HCT116 (cell line): ENCODE data around the gene ZNF621. TPM values are rescaled to one million over a fixed set of nuclear protein-coding genes. Genes with fewer than 3 reads are reported as not detected.

Experiments used
- ATAC-seq: fragments of 200-7000 bp; cut with Tn5 transposase; 2 replicates; pipeline ENCODE4 v1.9.1; 2020; ENCODE audit warnings: mild to moderate bottlenecking, moderate library complexity
- BruUV-seq: library from RNA; stranded (reverse); fragments of 400-500 nt; replicated peaks from 2 replicates; lab custom pipeline; 2021; lab: Mats Ljungman, UMichigan
- CTCF ChIA-PET: fragments of 300-600 bp; sonication (Branson Sonifier 250); formaldehyde crosslinking; loops from one replicate; lab custom pipeline; 2021; ENCODE audit warnings: antibody characterized with exemption; lab: Charles Lee
- POLR2A ChIA-PET: fragments of 300-600, 350-600 bp; sonication (Branson Sonifier 250); formaldehyde crosslinking; loops from one replicate; lab custom pipeline; 2021; ENCODE audit warnings: antibody characterized with exemption; lab: Charles Lee
- RAD21 ChIA-PET, 2 experiments: fragments of 300-600 bp; sonication (Branson Sonifier 250); formaldehyde crosslinking; loops; one replicate each; lab custom pipeline; 2023; ENCODE audit warnings: low total read pairs in 2 of 2; ENCODE audit not compliant: uncharacterized antibody in 2 of 2, unreplicated experiment in 2 of 2, low non-redundant PET in 1 of 2; lab: Charles Lee
- DNase-seq: peaks from one replicate; pipeline ENCODE4 v3.0.0-alpha.2; 2010; ENCODE audit warnings: low read depth, low spot score
- H2AFZ ChIP-seq: fragments of 200-600 bp; shearing (Covaris generic), sonication (generic); 2 replicates; pipeline ENCODE4 v1.6.1; 2017; ENCODE audit warnings: low read depth, mixed run types, mixed read lengths, antibody characterized with exemption, low read length; ENCODE audit not compliant: poor library complexity, severe bottlenecking
- H3K27ac ChIP-seq: 2 replicates; pipeline ENCODE4 v1.5.1; 2012; ENCODE audit warnings: low read depth, low read length
- H3K27me3 ChIP-seq: fragments of 200-600 bp; sonication (generic); 2 replicates; pipeline ENCODE4 v1.6.1; 2016; ENCODE audit warnings: mixed run types, low read length, mixed read lengths; ENCODE audit not compliant: insufficient read depth
- H3K36me3 ChIP-seq, 2 experiments: fragments of 200-500 bp in 1 of 2; fragments of 200-600 bp in 1 of 2; sonication (Bioruptor generic) in 1 of 2; sonication (generic) in 1 of 2; 2 replicates each; pipeline versions ENCODE4 v1.5.1 to v1.6.1; 2014 to 2016; ENCODE audit warnings: low read length in 2 of 2, inconsistent platforms in 1 of 2, mixed read lengths in 1 of 2, mixed run types in 1 of 2; ENCODE audit not compliant: insufficient read depth in 2 of 2, control insufficient read depth in 1 of 2
- H3K4me1 ChIP-seq, 2 experiments: fragments of 200-600 bp in 1 of 2; sonication (generic) in 1 of 2; 2 replicates each; pipeline versions ENCODE4 v1.5.1 to v1.6.1; 2012 to 2017; ENCODE audit warnings: low read length in 2 of 2, inconsistent platforms in 1 of 2, mild to moderate bottlenecking in 1 of 2, mixed read lengths in 1 of 2, mixed run types in 1 of 2, moderate library complexity in 1 of 2; ENCODE audit not compliant: insufficient read depth in 2 of 2, control insufficient read depth in 1 of 2
- H3K4me2 ChIP-seq: fragments of 200-600 bp; sonication (generic); 2 replicates; pipeline ENCODE4 v1.6.1; 2017; ENCODE audit warnings: mixed run types, low read length, mixed read lengths
- H3K4me3 ChIP-seq, 2 experiments: fragments of 200-600 bp in 1 of 2; sonication (generic) in 1 of 2; replicated peaks in 1 of 2; 2 replicates each; pipeline ENCODE4 v1.5.1; 2011 to 2016; ENCODE audit warnings: low read length in 2 of 2, control low read depth in 1 of 2, low read depth in 1 of 2, mild to moderate bottlenecking in 1 of 2, mixed read lengths in 1 of 2, mixed run types in 1 of 2
- H3K79me2 ChIP-seq: fragments of 200-600 bp; sonication (generic); 2 replicates; pipeline ENCODE4 v1.6.1; 2017; ENCODE audit warnings: mild to moderate bottlenecking, mixed run types, low read length, moderate library complexity, mixed read lengths; ENCODE audit not compliant: insufficient read depth
- H3K9ac ChIP-seq: fragments of 200-600 bp; sonication (generic); 2 replicates; pipeline ENCODE4 v1.6.1; 2016; ENCODE audit warnings: low read length, mixed read lengths
- H3K9me2 ChIP-seq: fragments of 200-600 bp; sonication (generic), shearing (Covaris generic); 2 replicates; pipeline ENCODE4 v1.6.1; 2017; ENCODE audit warnings: mixed run types, mild to moderate bottlenecking, moderate library complexity; ENCODE audit not compliant: insufficient read depth
- H3K9me3 ChIP-seq, 2 experiments: fragments of 200-500 bp in 1 of 2; fragments of 200-600 bp in 1 of 2; sonication (Bioruptor generic) in 1 of 2; sonication (generic) in 1 of 2; 2 replicates each; pipeline ENCODE4 v1.6.1; 2014 to 2017; ENCODE audit warnings: low read length in 2 of 2, mixed read lengths in 2 of 2, inconsistent platforms in 1 of 2, low read depth in 1 of 2, mild to moderate bottlenecking in 1 of 2, mixed run types in 1 of 2, moderate library complexity in 1 of 2; ENCODE audit not compliant: control insufficient read depth in 1 of 2, insufficient read depth in 1 of 2
- H4K20me1 ChIP-seq: fragments of 200-600 bp; sonication (generic), shearing (Covaris generic); 2 replicates; pipeline ENCODE4 v1.6.1; 2017; ENCODE audit warnings: mixed run types, mild to moderate bottlenecking, moderate library complexity; ENCODE audit not compliant: insufficient read depth
- ATF3 ChIP-seq: IDR thresholded peaks from 2 replicates; pipeline ENCODE4 v1.6.1; 2012
- CBX3 ChIP-seq: IDR thresholded peaks from 2 replicates; pipeline ENCODE4 v1.6.1; 2012; ENCODE audit warnings: low read depth
- CEBPB ChIP-seq: IDR thresholded peaks from 2 replicates; pipeline ENCODE4 v1.6.1; 2012; ENCODE audit warnings: low read depth
- CTCF ChIP-seq, 3 experiments: fragments of 200-600 bp in 1 of 3; sonication (generic) in 1 of 3; IDR thresholded peaks in 2 of 3; conservative IDR thresholded peaks in 1 of 3; 2 replicates each; pipeline ENCODE4 v1.5.1; 2012 to 2017; ENCODE audit warnings: low read depth in 2 of 3, low read length in 2 of 3, antibody characterized with exemption in 1 of 3, borderline replicate concordance in 1 of 3, control low read depth in 1 of 3, mild to moderate bottlenecking in 1 of 3, mixed read lengths in 1 of 3, mixed run types in 1 of 3, moderate library complexity in 1 of 3; ENCODE audit not compliant: insufficient read depth in 1 of 3
- EGR1 ChIP-seq: IDR thresholded peaks from 2 replicates; pipeline ENCODE4 v1.6.1; 2012; ENCODE audit warnings: low read depth
- ELF1 ChIP-seq: IDR thresholded peaks from 2 replicates; pipeline ENCODE4 v1.6.1; 2012; ENCODE audit warnings: low read depth, borderline replicate concordance
- EZH2 ChIP-seq: fragments of 200-600 bp; sonication (generic); IDR thresholded peaks from 2 replicates; pipeline ENCODE4 v1.6.1; 2017; ENCODE audit warnings: antibody characterized with exemption, mixed run types
- EZH2phosphoT487 ChIP-seq: fragments of 200-600 bp; IDR thresholded peaks from 2 replicates; pipeline ENCODE4 v1.6.1; 2018; ENCODE audit warnings: antibody characterized with exemption, borderline replicate concordance
- FOSL1 ChIP-seq: IDR thresholded peaks from 2 replicates; pipeline ENCODE4 v1.6.1; 2012; ENCODE audit warnings: low read depth
- MAX ChIP-seq: IDR thresholded peaks from 2 replicates; pipeline ENCODE4 v1.6.1; 2012
- POLR2A ChIP-seq: IDR thresholded peaks from 2 replicates; pipeline ENCODE4 v1.7.0; 2011; ENCODE audit warnings: borderline replicate concordance; ENCODE audit not compliant: insufficient read depth, insufficient read length; ENCODE audit errors: extremely low read depth
- RAD21 ChIP-seq: IDR thresholded peaks from 2 replicates; pipeline ENCODE4 v1.6.1; 2012; ENCODE audit warnings: low read depth, mild to moderate bottlenecking
- REST ChIP-seq: IDR thresholded peaks from 2 replicates; pipeline ENCODE4 v1.6.1; 2012; ENCODE audit warnings: low read depth
- SIN3A ChIP-seq: IDR thresholded peaks from 2 replicates; pipeline ENCODE4 v1.6.1; 2012; ENCODE audit warnings: low read depth
- SP1 ChIP-seq: IDR thresholded peaks from 2 replicates; pipeline ENCODE4 v1.6.1; 2012; ENCODE audit warnings: low read depth
- SRF ChIP-seq: IDR thresholded peaks from 2 replicates; pipeline ENCODE4 v1.6.1; 2012; ENCODE audit warnings: low read depth
- TCF7L2 ChIP-seq: IDR thresholded peaks from 2 replicates; pipeline ENCODE4 v1.7.0; 2011; ENCODE audit warnings: borderline replicate concordance, inconsistent platforms; ENCODE audit not compliant: insufficient read depth, insufficient read length; ENCODE audit errors: extremely low read depth
- YY1 ChIP-seq: IDR thresholded peaks from 2 replicates; pipeline ENCODE4 v1.6.1; 2011; ENCODE audit warnings: low read length, low read depth, moderate library complexity, mild to moderate bottlenecking; ENCODE audit not compliant: insufficient replicate concordance; ENCODE audit errors: extremely low read depth
- ZBTB33 ChIP-seq: IDR thresholded peaks from 2 replicates; pipeline ENCODE4 v1.6.1; 2011; ENCODE audit warnings: mild to moderate bottlenecking, low read length, moderate library complexity; ENCODE audit not compliant: insufficient replicate concordance; ENCODE audit errors: extremely low read depth
- ZFX ChIP-seq: fragments of 450-650 bp; IDR thresholded peaks from 2 replicates; pipeline ENCODE4 v1.6.1; 2017
- intact Hi-C: fragments of 100-400 bp; cut with micrococcal nuclease; formaldehyde crosslinking; loops from 2 replicates; pipeline ENCODE4 v1.10.0; 2022
- total RNA-seq: library from RNA; stranded (reverse); gene quantifications from one replicate; pipeline ENCODE4 v1.2.1, GENCODE V29; 2021; ENCODE audit not compliant: unreplicated experiment

ZNF621 gene
- total RNA-seq, 1 experiment from 2014 or later, result 23.5 TPM

- Histone ChIP-seq H3K9ac (no peak overlapping the region), H3K79me2 (no peaks in the 10 kb centered on the region), H4K20me1 (no peaks in the 10 kb centered on the region), H3K36me3 (no peaks in the 10 kb centered on the region), H3K27ac (no peak overlapping the region), H3K9me2 (no peaks in the 10 kb centered on the region), H3K9me3 (no peaks in the 10 kb centered on the region), H2AFZ (no peak overlapping the region), H3K4me3 (no peak overlapping the region), H3K27me3 (no peaks in the 10 kb centered on the region)
- POLR2A ChIA-PET, result no interaction called here
- ATAC-seq (no peak), DNase-seq (no peak)
- RAD21 ChIA-PET, result no interaction called here
- CTCF ChIA-PET, result no interaction called here
- intact Hi-C loops, result loop anchor here (5.0 to 10.0 kb wide), 6 partner anchors 256 to 1521 kb away; no protein-coding TSS in a partner anchor
- BruUV-seq, result no TSS peak
- no peak for TF ChIP-seq ELF1
- TF ChIP-seq SRF, result no peak
- TF ChIP-seq FOSL1, result no peak
- no peak for TF ChIP-seq CBX3
- TF ChIP-seq POLR2A, result no peak
- no peak for TF ChIP-seq RAD21
- TF ChIP-seq MAX, result no peak
- TF ChIP-seq SIN3A, result no peak
- TF ChIP-seq EGR1, result no peak
- no peak for TF ChIP-seq SP1
- no peak for TF ChIP-seq ZBTB33
- TF ChIP-seq TCF7L2, result no peak
- no peak for TF ChIP-seq ZFX
- TF ChIP-seq YY1, result no peak
- TF ChIP-seq CEBPB, result no peak
- TF ChIP-seq REST, result no peak
- TF ChIP-seq EZH2phosphoT487, result no peak
- TF ChIP-seq EZH2, result no peak
- no peak for TF ChIP-seq CTCF (IDR thresholded peaks at IDR 0.05 in 2 of 3, conservative IDR thresholded peaks at IDR 0.05 in 1 of 3; ENCODE audit: borderline replicate concordance in 1 of 3, insufficient read depth in 1 of 3, low read depth in 2 of 3, low read length in 2 of 3)
- no peak for TF ChIP-seq ATF3
- TF ChIP-seq, all 23 proteins: peak for 0
- Histone ChIP-seq H3K4me1 (no peaks in the 10 kb centered on the region), H3K4me2 (no peak overlapping the region)
Observed at GRCh38 chr3:40583691-40584090, 58.9 kb downstream of the ZNF621 start.
